Measurements from ENCODE around the gene UIMC1. TPM values are rescaled to one million over a fixed set of nuclear protein-coding genes. Genes with fewer than 3 reads are reported as not detected.

Gene UIMC1
- polyA plus RNA-seq, 1 of the 3 experiments (the other 2 are of a cell fraction) = 19.9 TPM

DNA sequence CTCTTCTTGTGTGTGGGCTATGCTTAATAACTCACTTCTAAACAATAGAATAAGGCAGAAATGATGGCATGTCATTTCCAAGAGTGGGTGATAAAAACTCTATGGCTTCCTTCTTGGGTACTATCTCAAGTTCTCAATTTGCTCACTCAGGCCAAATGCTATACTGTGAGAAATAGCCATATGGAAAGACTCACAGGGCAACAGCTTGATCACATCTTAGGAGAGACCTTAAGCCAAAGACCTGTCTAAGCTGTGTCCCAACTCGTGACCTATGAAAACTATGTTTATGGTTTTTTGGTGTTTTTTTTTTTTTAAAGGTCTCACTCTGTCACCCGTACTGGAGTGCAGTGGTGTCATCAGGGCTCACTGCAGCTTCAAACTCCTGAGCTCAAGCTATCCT lies 2.1 kb upstream of the UIMC1 start:
- no peak overlapping the region for H3K4me3 ChIP-seq (ENCODE audit: low read depth in 2 of 2, low read length in 1 of 2)
- DNase-seq = no peak
- H3F3A ChIP-seq (replicated peaks; ENCODE audit: insufficient read depth) = no peaks in the 10 kb centered on the region
- H3K79me2 ChIP-seq (ENCODE audit: insufficient read depth) = peaks cover 27% of the 10 kb centered on the region
- ChIA-PET POLR2A (no interaction called here), CTCF (interaction anchor here (1.1 to 1.5 kb wide), 2 partner anchors 309 to 351 kb away, joined by 3 read pairs; no protein-coding TSS in a partner anchor)
- no peak for TF ChIP-seq CHD2 (IDR thresholded peaks at IDR 0.05; ENCODE audit: low read length, partially characterized antibody)
- TF ChIP-seq RXRA (IDR thresholded peaks at IDR 0.05; ENCODE audit: borderline replicate concordance, low read depth) = no peak
- no peak for TF ChIP-seq RCOR1 (IDR thresholded peaks at IDR 0.05; ENCODE audit: low read length)
- TF ChIP-seq, protein P1, sequence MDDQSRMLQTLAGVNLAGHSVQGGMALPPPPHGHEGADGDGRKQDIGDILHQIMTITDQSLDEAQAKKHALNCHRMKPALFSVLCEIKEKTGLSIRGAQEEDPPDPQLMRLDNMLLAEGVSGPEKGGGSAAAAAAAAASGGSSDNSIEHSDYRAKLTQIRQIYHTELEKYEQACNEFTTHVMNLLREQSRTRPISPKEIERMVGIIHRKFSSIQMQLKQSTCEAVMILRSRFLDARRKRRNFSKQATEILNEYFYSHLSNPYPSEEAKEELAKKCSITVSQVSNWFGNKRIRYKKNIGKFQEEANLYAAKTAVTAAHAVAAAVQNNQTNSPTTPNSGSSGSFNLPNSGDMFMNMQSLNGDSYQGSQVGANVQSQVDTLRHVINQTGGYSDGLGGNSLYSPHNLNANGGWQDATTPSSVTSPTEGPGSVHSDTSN (IDR thresholded peaks at IDR 0.05) = no peak
- TF ChIP-seq EZH2phosphoT487 (IDR thresholded peaks at IDR 0.05; ENCODE audit: borderline replicate concordance, low read depth) = no peak
- TF ChIP-seq SIN3A (IDR thresholded peaks at IDR 0.05; ENCODE audit: borderline replicate concordance, low read depth, low read length) = no peak
- no peak for TF ChIP-seq RFX5 (IDR thresholded peaks at IDR 0.05; ENCODE audit: low read length)
- no peak for TF ChIP-seq SMC3 (IDR thresholded peaks at IDR 0.05; ENCODE audit: low read depth, low read length)
- TF ChIP-seq EP300 (IDR thresholded peaks at IDR 0.05; ENCODE audit: borderline replicate concordance in 1 of 2, low read depth in 1 of 2, low read length in 1 of 2) = no peak
- no peak for TF ChIP-seq ELF1 (IDR thresholded peaks at IDR 0.05)
- TF ChIP-seq, protein P2, sequence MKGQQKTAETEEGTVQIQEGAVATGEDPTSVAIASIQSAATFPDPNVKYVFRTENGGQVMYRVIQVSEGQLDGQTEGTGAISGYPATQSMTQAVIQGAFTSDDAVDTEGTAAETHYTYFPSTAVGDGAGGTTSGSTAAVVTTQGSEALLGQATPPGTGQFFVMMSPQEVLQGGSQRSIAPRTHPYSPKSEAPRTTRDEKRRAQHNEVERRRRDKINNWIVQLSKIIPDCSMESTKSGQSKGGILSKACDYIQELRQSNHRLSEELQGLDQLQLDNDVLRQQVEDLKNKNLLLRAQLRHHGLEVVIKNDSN (IDR thresholded peaks at IDR 0.05; ENCODE audit: borderline replicate concordance, low read depth) = no peak
- no peak for TF ChIP-seq TAF1 (IDR thresholded peaks at IDR 0.05; ENCODE audit: borderline replicate concordance, low read depth, low read length)
- no peak for TF ChIP-seq YY1 (IDR thresholded peaks at IDR 0.05; ENCODE audit: low read depth)
- TF ChIP-seq NRF1 (IDR thresholded peaks at IDR 0.05; ENCODE audit: low read depth, low read length) = no peak
- TF ChIP-seq JUND (IDR thresholded peaks at IDR 0.05) = no peak
- TF ChIP-seq, protein P3, sequence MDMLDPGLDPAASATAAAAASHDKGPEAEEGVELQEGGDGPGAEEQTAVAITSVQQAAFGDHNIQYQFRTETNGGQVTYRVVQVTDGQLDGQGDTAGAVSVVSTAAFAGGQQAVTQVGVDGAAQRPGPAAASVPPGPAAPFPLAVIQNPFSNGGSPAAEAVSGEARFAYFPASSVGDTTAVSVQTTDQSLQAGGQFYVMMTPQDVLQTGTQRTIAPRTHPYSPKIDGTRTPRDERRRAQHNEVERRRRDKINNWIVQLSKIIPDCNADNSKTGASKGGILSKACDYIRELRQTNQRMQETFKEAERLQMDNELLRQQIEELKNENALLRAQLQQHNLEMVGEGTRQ (IDR thresholded peaks at IDR 0.05; ENCODE audit: borderline replicate concordance, low read depth, low read length) = no peak
- TF ChIP-seq RAD21 (IDR thresholded peaks at IDR 0.05; ENCODE audit: low read length) = no peak
- TF ChIP-seq, protein P4, sequence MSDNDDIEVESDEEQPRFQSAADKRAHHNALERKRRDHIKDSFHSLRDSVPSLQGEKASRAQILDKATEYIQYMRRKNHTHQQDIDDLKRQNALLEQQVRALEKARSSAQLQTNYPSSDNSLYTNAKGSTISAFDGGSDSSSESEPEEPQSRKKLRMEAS (IDR thresholded peaks at IDR 0.05; ENCODE audit: low read depth) = no peak
- TF ChIP-seq, protein P5, sequence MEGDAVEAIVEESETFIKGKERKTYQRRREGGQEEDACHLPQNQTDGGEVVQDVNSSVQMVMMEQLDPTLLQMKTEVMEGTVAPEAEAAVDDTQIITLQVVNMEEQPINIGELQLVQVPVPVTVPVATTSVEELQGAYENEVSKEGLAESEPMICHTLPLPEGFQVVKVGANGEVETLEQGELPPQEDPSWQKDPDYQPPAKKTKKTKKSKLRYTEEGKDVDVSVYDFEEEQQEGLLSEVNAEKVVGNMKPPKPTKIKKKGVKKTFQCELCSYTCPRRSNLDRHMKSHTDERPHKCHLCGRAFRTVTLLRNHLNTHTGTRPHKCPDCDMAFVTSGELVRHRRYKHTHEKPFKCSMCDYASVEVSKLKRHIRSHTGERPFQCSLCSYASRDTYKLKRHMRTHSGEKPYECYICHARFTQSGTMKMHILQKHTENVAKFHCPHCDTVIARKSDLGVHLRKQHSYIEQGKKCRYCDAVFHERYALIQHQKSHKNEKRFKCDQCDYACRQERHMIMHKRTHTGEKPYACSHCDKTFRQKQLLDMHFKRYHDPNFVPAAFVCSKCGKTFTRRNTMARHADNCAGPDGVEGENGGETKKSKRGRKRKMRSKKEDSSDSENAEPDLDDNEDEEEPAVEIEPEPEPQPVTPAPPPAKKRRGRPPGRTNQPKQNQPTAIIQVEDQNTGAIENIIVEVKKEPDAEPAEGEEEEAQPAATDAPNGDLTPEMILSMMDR (IDR thresholded peaks at IDR 0.05) = no peak
- TF ChIP-seq NFIC (IDR thresholded peaks at IDR 0.05; ENCODE audit: borderline replicate concordance) = no peak
- H3K36me3 ChIP-seq (replicated peaks in 1 of 2; ENCODE audit: control insufficient read depth in 1 of 2, insufficient read depth in 2 of 2, low read length in 1 of 2) = no peaks in the 10 kb centered on the region
- peaks cover 20% of the 10 kb centered on the region for H4K20me1 ChIP-seq (ENCODE audit: insufficient read depth)
- 61% methylated on average over 2 of the region's 2 CpGs for WGBS (ENCODE audit: low lambda C conversion rate)
- H3K4me2 ChIP-seq = no peak overlapping the region
- no peaks in the 10 kb centered on the region for H3K9me2 ChIP-seq
- no peak overlapping the region for H3K9ac ChIP-seq
- peaks cover 7 to 8% of the 10 kb centered on the region in 2 experiments; a peak in 3 of 4 replicates for H3K4me1 ChIP-seq (ENCODE audit: control insufficient read depth in 1 of 2, insufficient read depth in 2 of 2, low read depth in 1 of 2, low read length in 1 of 2)
- no peak overlapping the region for H3K27ac ChIP-seq (ENCODE audit: low read depth in 2 of 2, low read length in 1 of 2)
- H3K9me3 ChIP-seq = no peaks in the 10 kb centered on the region
- H3K27me3 ChIP-seq (ENCODE audit: insufficient read depth) = no peaks in the 10 kb centered on the region
- no peak overlapping the region for H2AFZ ChIP-seq (ENCODE audit: low read depth)
